ENCODE measurements around the gene TEX55.
"Not testable (repeated sequence)": the region's sequence is repeated elsewhere in the genome, so short reads cannot be mapped to it uniquely, and the experiment has no call there.

The TEX55 gene

DNA sequence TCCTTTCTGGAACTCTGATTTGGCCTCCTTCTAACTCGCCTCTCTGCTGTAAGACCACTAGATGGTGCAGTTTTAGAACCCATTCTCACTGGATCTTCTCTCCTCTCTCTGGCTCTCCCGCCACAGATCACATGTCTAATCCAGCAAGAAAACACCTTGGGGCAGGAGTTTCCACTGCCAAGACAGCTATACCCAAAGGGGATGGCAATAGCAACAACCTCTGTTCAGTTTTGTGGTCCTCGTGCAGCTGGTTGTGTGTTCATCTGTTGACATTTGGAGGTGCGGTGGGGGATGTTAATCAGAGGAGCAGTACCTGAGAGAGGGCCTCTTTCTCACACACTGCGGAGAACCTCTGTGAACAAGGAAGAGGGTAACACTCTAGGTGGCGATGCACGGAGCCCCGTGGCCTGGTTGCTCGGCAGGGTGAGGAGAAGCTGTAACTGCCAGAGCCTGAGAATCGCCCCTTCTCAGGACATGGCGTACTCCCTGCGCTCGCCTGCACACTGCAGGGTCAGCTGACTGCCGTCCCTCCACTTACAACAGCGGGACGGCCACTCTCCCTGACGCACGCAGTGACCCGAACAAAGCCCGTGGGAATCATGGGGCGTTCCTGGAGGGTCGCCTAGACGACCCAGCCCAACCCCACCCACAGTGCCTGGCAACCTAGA lies at the start of gene TEX55:
Gene TEX55 (plus strand): TSS at position 666 of the 668 bp plus-strand sequence. CDS start 25 bp downstream, outside the sequence.
- DNase-seq (ENCODE audit: low read depth) = peak; percentile 33

- no peak for DNase-seq (ENCODE audit: low read depth)
Measured at GRCh38 chr3:119098003-119098402, 48.0 kb upstream of the TEX55 start.

- peak; percentile 24 for DNase-seq (ENCODE audit: low read depth)
Measured at GRCh38 chr3:119098619-119099222, 47.2 kb upstream of the TEX55 start.

DNA sequence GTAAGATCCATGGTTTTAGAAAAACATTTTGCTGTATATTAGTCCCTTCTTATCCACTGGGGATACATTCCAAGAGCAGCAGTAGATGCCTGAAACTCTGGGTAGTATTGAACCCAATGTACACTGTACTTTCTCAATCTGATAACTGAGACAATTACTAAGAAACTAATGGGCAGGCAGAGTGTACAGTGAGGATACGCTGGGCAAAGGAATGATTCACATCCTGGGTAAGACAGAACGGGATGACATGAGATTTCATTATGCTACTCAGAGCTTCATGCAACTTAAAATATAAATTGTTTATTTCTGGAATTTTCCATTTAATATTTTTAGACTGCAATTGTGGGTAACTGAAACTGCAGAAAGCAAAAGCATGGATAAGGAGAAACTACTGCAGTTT lies 46.2 kb upstream of the TEX55 start:
- DNase-seq (ENCODE audit: low read depth) = no peak

DNA sequence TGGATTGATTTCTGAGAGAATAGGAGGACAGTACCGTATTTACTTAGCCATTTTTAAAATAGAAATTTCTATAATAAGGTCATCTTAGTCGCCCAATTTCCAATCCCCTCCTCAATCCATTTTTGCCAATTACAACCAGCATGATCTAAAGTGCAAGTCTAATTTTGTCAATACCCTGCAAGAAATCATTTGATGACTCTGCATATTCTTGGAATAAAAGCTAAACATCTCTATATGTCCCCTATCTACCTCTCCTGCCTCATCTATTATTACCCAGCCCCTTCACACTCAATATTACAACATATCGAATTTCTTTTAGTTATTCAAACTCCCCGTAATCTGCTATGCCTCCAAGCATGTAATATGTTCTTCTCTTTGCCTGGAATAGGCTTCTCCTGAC lies 41.9 kb upstream of the TEX55 start:
- no peak for DNase-seq (ENCODE audit: low read depth)

- not testable (repeated sequence) for DNase-seq (ENCODE audit: low read depth)
Measured at GRCh38 chr3:119118330-119118729, 27.6 kb upstream of the TEX55 start.

DNA sequence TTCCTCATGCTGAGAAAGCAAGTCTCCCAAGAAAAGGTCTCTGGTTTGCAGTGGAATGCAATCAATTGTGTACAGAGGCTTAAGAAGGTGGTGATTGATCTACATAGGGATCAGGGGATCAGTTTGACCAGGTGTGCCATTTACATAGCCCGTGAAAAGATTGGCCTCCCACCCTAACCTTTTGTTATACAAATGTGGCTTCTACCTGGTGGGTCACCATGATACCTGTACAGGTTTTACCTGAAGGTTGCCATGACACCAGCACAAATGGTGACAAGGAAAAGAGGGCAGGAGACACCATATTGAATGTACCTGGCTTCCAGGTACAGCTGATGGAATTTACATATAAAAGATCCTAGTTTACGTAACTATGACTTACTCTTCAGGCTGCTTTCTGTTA lies 25.5 kb upstream of the TEX55 start:
- DNase-seq (ENCODE audit: low read depth) = no peak

- DNase-seq (ENCODE audit: low read depth) = no peak
Measured at GRCh38 chr3:119122350-119122749, 23.6 kb upstream of the TEX55 start.

- no peak for DNase-seq (ENCODE audit: low read depth)
Measured at GRCh38 chr3:119125342-119125741, 20.6 kb upstream of the TEX55 start.

DNA sequence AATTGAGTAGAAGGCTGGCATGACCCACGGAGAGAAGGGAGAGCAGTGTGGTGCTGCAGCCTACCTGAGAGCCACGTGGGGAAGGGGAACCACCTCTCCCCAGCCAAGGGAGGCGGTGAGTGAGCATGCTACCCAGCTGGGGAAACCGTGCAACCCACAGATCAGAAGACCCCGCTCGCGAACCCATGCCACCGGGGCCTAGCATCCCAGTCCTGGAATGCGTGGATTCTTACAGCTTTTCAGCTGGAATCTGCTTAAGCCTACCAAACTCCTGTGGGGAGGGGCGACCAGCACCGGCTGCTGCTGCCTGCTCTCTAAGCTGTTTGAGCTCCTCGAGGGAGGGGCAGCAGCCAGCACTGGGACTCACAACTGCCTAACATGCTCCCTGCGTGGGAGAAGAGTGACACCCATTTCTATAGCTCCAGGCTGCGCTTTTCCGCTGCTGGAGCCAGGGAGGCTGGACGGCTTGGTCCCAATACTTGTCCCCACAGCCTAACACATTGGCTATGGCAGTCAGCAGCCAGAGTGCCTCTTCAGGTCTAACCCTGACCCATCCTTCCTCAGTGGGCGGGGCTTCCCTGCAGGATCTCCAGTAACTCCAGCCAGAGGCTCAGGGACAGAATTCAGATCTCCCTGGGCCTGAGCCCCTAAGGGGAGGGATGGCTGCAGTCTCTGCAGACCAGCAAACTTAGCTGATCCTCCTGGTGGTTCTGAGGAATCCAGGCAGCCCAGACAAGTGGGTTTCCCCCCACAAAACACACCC lies 20.0 kb upstream of the TEX55 start:
- no peak for DNase-seq (ENCODE audit: low read depth)

GRCh38 chr3:119130291-119130690 lies 15.7 kb upstream of the TEX55 start:
- not testable (repeated sequence) for DNase-seq (ENCODE audit: low read depth)

- DNase-seq (ENCODE audit: low read depth) = not testable (repeated sequence)
Measured at GRCh38 chr3:119132291-119132690, 13.7 kb upstream of the TEX55 start.

GRCh38 chr3:119139360-119139759 lies 6.6 kb upstream of the TEX55 start:
- not testable (repeated sequence) for DNase-seq (ENCODE audit: low read depth)

DNA sequence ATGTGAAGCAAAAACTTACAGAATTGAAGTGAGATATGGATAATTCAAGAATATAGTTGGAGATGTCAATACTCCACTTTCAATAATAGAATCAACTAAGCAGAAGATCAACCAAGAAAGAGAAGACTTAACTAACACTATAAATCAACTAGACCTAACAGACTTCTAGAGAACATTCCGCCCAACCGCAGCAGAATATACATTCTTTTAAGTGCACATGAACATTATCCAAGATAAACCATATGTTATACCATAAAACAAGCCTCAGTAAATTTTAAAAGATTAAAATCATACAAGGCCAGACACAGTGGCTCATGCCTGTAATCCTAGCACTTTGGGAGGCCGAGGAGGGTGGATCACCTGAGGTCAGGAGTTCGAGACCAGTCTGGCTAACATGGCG lies 5.5 kb upstream of the TEX55 start:
- DNase-seq (ENCODE audit: low read depth) = no peak

DNA sequence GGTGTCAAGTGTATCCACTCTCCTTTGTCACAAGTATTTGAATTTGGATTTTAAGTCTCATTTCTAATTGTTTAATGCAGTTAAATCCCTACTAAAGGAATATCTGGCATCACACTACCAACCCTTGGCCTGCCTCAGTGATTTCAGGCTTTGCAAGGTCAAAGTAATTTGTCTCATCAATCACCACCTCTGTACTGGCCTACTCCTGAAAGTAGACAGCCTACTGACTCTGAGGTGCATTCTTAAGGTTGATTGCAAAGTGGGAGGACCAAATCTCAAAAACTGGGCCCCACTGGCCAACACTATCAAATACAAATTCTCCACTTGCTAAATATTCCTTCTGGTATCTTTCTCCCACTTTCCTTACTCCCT lies 851 bp upstream of the TEX55 start:
- no peak for DNase-seq (ENCODE audit: low read depth)

DNA sequence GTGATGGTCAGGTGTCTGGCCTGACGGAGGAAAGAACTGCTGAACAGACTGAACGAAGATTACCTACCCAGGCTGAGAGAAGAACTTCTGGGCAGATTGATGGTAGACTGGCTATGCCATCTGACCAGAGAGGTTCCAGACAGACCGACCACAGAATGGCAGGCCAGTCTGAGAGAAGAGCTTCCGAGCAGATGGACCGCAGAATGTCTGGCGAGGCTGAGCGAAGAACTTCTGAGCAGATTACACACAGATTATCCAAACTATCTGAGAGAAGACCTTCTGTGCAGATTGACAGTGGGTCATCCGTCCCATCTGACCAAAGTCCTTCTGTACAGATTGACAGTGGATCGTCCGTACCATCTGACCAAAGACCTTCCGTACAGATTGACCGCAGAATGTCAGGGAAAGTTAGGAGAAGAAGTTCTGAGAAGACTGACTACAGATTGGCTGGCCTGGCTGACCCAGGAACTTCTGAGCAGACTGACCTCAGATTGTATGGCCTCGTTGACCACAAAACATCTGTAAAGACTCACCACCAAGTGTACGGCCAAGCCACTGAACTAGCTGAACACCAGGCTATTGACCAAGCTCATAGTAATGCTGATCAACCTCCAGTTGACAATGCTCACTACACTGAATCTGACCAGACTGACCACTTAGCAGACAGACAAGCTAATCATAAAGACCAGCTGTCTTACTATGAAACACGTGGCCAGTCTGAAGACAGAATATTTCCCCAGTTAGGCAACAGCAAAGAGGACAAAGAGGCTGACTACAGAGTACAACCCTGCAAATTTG lies 812 bp downstream of the TEX55 start:
- DNase-seq (ENCODE audit: low read depth) = no peak

DNA sequence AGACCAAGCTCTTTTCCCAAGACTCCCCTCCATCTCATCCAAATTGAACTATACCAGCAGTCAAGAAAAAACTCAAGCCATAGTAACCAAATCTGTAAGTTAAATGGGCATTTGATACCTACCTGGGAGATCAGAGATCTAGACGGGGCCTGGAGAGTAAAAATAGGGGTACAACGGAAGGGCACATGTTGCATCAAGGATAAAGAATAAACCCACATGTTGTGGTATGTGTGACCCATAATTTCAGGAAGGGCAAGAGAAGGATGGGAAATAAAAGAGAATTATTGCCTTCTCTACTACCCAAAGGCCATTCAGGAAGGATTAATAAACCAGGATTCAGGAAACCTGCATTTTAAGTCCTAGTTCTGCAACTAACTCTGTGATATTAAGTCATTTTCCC lies 1.5 kb downstream of the TEX55 start:
- no peak for DNase-seq (ENCODE audit: low read depth)

DNA sequence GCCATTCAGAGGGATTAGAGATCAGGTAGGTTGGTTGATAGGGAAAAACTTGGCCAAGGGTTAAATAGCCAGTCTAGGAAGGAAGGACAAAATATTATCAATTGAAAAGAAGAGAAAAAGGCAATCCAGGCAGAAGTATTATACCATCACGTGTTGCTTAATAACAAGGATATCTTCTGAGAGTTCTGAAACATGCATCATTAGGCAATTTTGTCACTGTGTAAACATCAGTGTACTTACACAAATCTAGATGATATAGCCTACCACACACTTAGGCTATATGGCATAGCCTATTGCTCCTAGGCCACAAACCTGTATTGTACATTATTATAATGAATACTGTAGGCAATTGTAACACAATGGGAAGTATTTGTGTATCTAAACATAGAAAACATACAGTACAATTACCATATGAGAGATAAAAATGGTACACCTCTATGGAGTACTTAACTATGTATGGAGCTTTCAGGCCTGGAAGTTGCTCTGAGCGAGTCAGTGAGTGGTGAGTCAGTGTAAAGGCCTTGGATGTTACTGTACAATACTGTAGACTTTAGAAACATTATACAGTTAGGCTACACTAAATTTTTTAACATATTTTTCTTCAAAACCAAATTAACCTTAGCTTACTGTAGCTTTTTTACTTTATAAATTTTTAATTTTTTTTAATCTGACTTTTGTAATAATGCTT lies 2.7 kb downstream of the TEX55 start:
- peak; percentile 43 for DNase-seq (ENCODE audit: low read depth)

DNA sequence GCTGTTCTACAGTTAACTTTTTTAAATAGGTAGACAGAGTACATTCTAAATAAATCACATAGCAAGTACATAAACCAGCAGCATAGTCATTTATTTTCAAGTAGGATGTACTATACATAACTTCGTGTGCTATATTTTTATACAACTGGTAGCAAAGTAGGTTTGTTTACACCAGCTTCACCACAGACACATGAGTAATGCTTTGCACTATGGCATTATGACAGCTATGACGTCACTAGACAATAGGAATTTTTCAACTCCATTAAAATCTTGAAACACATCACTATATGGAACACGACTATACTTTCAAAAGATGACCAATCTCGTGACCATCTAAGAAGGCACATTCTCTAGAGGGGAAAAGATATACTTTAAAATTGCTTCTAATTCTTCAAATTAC lies 3.5 kb downstream of the TEX55 start:
- DNase-seq (ENCODE audit: low read depth) = peak; percentile 14

- no peak for DNase-seq (ENCODE audit: low read depth)
Measured at GRCh38 chr3:119156868-119157267, 10.9 kb downstream of the TEX55 start.

- DNase-seq (ENCODE audit: low read depth) = no peak
Measured at GRCh38 chr3:119157971-119158370, 12.0 kb downstream of the TEX55 start.

DNA sequence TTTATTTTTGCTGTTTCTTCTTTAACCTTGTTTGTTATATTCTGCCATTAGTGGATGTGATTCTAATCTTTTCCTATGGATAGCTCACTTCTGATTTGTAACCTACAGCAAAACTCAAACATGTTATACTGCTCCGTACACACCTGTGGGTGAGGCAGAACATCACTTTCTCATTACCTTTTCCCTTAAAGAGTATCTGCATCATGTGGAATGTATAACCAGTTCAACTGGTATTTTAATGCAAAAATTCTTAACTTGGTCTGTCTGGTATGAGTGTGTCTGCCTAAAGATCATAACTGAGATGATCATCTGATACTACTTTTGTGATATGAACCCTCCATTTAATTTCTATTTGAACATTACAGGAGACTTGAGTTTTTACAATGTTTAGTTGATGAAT lies 14.4 kb downstream of the TEX55 start:
- no peak for DNase-seq (ENCODE audit: low read depth)

Measured in stromal cell of bone marrow (primary cell).